HG02588 (cell line): ENCODE measurements around the gene DNPH1.
A peak's percentile ranks its signal among the peaks of the same experiment; 100 is the strongest.

Experiments used
- ATAC-seq: cut with Tn5 transposase; IDR thresholded peaks from one replicate; pipeline ENCODE4 v1.9.1; 2021; ENCODE audit warnings: mild to moderate bottlenecking, moderate library complexity; ENCODE audit not compliant: unreplicated experiment

DNPH1 gene

DNA sequence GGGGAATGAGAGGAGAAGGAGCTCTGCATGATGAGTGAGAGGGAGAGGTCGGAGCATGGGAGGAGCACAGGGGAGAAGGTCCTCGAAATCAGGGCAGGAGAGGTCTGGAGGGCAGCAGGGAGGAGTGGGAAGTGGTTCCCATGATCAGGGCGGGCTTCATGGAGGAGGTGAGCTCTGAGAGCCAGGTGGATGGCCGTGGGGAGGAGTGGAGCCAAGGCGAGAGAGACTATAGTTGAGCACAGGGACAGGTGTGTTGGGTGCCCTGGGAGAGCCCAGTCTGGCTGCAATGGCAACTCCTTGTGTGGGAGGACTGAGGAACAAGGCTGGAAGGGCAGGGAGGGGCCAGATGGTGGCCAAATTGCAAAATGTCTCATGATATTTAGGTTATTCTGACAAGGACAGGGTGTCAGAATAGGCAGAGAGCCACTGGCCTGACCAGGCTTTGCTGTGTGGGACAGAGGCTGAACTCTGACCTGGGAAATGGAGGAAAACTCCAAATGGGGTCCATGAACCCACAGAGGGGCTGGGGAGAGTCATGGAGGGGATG is 35.4 kb upstream of the DNPH1 start:
- ATAC-seq = no peak

DNA sequence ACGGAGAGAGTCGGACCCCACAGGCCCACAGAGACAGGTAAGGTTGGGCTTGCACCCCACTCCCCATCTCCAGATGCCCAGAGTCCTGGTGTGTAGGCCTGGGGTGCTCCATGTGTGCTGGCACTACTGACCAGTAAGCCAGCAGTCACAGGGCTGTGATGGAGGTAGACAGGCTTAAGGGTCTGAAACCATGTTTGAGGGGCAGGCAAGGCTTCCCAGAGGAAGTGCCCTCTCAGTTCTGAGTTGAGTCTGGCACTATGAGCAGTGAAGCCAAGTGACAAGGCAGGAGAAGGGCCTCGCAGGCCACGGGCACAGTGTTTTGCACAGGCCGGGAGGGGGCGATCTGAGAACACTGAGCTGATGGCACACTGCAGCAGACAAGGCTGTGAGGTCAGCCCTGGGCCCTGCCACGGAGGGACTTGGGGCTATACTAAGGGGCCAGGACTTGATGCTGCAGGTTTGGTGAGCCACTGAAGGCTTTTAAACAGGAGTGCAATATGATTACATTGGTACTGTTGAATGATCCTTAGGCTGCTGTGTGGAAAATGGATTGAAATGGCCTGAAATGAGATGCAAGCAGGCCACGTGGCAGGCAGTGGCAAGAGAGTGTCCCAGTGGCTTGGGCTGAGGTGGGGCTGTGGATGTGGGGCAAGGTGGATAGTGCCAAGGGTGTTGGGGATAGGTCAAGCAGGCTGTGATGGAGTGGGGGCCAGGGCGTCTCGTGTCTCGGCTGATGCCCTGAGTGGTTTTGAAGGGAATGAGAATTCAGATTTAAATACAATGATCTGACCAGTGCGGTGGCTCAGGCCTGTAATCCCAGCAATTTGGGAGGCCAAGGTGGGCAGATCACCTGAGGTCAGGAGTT is 34.3 kb upstream of the DNPH1 start:
- peak; percentile 57 for ATAC-seq

DNA sequence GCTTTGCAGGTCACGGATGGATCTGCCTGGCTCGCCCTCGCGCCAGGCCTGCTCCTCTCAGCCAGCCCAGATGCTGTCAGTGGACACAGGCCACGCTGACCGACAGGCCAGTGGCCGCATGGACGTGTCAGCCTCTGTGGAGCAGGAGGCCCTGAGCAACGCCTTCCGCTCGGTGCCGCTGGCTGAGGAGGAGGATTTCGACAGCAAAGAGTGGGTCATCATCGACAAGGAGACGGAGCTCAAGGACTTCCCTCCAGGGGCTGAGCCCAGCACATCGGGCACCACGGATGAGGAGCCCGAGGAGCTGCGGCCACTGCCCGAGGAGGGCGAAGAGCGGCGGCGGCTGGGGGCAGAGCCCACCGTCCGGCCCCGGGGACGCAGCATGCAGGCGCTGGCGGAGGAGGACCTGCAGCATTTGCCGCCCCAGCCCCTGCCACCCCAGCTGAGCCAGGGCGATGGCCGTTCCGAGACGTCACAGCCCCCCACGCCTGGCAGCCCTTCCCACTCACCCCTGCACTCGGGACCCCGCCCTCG is 33.6 kb upstream of the DNPH1 start:
- ATAC-seq = no peak

DNA sequence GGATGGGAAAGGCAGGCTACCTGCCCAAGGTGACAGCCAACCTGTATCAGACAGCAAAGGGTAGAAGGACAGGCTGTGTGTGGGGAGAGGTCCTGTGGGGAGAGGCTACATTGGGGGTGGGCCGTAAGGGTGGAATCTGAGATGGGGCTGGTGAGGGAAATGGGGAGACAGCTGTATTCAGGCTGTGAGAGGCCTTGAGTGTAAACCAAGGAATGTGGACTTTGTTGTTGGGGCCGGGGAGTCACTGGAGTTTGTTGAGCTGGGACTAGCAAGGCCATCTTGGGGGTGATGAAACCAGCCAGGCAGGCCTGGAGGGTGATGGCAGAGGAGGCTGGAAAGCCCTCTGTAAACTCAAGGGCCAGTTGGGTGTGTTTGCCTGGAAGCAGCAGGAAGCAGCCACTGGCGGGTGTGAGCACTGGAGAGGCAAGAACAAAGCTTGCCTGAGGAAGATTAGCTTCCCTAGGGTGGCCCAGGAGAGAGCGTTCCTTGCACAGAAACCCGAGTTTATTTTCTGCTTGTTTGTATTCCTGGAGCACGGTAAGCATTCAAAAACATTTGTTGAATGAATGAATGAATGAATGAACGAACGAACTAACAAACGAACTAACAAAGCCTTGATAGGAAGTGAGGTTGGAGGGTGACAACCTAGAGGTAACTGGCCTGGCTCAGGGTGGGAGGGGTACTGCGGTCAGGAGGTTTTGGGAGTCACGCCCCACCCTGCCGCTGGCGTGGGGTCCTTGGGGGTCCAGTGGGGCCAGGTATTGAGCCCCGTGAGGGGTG is 32.9 kb upstream of the DNPH1 start:
- no peak for ATAC-seq

DNA sequence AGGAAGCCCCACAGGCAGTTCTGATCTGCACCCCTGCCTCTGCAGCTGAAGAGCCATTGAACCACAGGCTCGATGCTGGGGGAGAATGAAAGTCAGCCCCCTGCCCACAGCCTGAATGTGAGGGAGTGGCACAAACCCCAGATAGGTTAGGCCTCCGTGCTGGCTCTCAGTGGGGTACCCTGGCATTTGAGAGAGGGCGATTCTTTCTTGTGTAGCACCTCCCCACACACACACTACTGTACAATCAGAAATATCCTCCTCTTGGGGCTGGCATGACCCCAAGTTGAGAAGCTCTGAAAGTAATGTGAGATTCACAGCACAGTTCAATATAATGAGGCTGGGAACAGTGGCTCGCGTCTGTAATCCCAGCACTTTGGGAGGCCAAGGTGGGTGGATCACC is 31.9 kb upstream of the DNPH1 start:
- ATAC-seq = no peak

DNA sequence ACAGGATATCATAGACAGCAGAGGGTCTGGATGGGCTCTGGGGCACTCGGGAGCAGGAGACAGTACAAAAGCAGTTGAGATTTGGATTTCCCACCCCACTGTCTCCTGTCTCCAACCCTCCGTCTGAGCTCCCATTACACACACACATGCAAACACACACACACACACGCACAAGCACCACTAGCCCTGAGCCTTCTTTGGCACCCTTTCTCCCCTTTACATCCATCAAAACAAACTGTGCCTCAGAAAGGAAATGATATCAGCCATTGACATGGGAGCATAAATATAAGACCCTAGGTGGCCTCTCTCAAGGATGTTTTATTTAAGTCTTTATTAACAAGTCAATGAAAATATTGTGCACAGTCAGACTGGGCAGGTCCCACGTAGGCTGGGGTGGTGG is 31.5 kb upstream of the DNPH1 start:
- no peak for ATAC-seq

DNA sequence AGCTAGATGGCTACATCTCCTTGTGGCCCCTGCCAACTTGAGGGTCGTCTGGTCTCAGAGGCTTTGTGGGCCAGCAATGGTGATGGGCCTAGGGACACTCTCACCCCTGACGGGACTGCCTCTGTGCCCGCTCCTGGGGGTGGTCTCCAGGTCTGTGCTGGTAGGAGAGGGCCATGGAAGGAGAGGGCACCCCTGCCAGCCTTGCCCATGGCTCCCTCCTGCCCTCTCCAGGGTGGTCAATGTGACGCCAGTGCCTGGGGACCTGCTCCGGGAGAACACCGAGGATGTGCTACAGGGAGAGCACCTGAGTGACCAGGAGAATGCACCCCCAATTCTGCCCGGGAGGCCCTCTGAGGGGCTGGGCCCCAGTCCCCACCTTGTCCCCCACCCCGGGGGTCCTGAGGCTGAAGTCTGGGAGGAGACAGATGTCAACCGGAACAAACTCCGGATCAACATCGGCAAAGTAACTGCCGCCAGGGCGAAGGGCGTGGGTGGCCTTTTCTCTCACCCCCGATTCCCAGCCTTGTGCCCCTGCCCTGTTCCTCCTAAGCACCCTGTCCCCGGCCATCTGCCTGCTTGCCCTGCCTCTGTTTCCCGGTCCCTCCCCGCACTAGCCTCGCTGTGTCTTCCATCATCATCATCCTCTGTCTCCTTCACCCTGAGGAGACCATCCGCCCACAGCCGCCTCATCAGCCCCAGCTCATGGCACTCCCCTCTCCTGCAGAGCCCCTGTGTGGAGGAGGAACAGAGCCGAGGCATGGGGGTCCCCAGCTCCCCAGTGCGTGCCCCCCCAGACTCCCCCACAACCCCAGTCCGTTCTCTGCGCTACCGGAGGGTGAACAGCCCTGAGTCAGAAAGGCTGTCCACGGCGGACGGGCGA is 29.8 kb upstream of the DNPH1 start:
- no peak for ATAC-seq

DNA sequence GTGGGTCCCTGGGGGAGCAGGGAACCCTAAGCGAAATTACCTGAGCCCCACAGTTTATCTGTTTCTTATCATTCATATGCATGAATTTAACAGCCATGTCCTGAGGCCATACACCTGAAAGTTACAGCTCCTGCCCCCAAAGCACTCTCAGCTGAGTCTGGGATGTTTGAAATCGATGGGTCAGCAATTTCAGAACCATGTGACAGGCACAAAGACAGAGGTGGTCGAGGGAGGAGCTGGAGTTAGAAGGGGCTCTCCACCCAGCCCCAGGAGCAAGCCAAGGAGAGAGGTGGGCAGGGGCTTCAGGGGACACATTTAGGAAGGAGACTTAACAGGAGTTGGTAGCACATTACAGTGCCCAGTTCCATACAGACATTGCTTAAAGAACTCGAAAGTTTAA is 28.9 kb upstream of the DNPH1 start:
- no peak for ATAC-seq

DNA sequence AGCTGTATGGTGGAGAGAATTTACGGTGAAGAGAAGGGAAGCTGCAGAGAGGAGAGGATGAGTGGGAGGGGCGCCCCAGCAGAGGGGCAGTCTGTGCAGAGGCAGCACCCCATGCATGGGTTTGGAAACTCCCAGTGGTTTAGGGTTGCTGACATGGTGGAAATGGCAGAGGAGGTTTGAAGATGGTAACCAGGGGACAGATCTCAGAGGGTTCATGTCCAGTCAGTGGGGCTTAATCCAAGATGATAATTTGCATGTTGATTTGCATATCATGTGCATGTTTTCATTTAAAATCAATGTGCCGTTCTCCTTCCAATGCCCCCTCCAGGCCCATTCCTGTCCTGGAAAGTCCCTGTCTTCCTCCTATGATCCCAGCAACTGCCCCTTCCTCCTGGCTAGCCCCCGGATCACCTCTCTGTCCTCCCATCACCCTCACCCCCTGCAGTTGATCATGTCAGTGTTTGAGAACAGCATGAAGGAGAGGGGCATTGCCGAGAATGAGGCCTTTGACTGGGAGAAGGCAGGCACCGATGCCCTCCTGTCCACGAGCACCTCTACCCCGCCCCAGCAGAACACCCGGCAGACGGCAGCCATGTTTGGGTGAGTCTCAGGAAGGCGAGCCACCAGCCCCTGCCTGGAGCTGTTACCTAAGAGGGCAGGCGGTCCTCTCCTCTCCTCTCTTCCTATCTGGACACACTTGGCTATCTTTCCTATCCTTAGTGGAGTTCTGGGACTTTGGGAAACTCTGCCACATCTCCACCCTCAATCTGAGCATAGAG is 28.3 kb upstream of the DNPH1 start:
- no peak for ATAC-seq

DNA sequence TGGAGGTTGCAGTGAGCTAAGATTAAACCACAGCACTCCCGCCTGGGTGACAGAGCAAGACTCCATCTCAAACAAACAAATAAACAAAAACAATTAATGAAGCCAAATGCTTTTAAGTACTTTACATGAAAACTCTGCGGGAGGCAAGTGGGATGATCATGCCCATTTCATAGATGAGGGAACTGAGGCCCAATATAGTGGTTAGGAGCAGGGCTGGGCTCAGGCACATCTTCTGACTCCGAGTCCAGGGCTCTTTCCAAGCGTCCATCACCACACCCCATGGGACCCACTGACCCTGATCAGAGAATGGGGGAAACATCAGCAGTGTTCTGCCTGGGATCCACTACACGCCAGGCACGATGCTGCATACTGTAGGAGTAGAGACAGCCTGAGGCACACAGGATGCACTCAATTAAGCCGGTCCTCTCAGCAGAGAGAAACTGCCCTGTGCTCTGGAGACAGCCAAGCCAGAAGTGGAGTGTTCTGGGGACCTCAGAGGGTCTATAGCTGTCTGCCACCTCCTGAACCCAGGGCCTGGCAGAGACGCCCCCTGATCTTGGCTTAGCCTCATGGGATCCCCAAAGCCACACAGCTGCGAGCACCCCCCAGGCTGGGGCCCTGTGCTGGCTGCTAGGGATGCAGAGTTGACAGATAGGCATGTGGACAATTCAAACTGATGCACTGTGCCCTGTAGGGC is 27.5 kb upstream of the DNPH1 start:
- no peak for ATAC-seq

DNA sequence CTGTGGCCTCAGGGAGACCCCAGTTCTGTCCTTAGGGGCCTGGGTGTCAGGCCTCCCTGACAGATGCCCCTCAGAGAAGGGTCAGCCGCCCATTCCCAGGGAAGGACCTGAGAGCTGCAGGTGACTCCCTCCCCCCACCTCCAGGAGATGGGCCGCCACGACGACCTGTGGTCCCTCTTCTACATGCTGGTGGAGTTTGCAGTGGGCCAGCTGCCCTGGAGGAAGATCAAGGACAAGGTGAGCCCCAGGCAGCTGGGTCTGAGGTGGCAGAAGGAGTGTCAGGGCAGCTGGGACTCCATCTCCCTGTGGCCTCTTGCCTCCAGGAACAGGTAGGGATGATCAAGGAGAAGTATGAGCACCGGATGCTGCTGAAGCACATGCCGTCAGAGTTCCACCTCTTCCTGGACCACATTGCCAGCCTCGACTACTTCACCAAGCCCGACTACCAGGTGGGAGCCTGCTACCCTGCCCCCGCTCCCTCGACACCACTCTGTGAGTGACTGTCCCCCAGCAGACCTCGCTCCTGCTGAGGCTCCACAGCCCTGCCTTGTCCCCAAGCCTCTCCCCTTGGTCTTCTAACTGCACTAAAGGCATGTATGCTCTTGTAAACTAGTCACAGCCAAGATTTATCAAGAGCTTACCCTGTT is 26.2 kb upstream of the DNPH1 start:
- no peak for ATAC-seq

DNA sequence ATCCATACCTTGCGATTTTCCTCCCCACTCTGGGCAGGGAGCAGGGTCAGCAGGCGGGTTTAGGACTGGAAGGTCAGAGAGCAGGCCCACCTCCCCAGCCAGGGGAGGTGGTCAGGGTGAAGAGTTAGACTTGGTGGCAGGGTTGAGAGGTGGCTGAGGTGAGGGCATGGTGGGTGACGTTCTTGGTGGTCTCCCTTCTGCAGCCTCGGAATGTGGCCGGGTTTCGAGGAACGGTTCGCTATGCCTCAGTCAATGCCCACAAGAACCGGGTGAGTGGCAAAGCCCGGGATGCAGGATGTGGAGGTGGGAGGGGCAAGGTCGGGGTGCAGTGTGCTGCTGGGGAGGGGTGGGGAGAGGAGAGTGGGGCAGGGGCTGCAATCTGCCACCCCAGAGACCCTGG is 25.6 kb upstream of the DNPH1 start:
- no peak for ATAC-seq

DNA sequence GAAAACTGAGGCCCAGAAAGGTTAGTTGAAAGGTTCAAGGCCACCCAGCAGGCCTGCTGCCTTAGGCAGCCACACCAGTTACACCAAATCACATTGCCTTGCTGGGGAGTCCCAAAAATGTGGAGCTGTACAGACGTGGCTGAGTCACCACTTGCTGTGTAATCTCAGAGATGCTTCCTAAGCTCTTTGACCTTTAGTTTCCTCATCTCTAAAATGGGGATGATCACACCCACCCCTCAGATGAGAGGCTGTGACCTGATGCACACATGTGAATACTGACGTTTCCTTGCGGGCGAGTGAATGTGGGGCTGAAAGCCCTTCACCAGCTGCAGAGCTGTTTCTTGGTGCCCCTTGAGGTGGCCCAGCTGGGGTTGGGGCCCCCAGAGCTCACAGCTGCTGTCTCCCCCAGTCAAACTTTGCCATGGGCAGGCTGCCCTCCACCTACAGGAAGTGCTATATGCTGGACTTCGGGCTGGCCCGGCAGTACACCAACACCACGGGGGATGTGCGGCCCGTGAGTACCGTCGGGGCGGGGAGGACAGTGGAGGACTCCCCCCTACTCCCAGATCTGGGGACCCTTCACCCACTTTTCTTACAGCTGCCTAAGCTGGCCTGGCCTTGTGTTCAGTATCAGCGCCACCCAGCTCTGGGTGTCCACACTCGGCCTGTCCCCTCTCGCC is 25.0 kb upstream of the DNPH1 start:
- no peak for ATAC-seq

DNA sequence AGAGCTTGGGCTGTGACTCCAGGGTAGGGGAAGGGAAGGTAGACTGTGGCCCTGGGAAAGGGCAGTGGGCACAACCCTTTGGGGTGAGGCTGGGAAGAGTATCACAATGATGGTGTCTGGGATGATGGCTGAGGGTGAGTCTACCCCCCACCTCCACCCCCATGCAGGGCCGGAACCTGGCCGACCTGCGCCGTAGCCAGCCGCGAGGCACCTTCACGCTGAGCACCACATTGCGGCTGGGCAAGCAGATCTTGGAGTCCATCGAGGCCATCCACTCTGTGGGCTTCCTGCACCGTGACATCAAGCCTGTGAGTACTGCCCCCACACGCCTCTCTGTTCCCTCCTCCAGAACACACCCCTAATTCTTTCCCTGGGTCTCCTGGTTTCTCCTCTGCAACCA is 24.1 kb upstream of the DNPH1 start:
- ATAC-seq = no peak

DNA sequence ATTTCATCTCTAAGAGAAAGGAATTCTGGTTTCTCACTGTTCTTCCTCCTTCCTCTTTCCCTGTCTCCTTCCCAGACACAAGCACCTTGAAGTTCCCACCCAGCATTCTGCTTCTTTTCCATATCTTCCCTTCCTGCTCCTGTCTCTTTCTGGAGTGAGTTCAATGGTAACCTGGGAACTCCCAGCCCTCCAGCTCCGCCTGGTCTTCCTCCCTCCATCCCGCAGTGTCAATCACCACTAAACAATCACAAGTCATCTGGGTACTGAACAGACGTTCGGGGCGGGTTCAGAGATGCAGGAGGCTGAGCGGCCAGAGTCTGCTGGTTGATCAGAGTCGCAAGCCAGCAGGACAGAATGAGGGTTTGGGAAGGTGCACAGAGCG is 21.7 kb upstream of the DNPH1 start:
- ATAC-seq = no peak

DNA sequence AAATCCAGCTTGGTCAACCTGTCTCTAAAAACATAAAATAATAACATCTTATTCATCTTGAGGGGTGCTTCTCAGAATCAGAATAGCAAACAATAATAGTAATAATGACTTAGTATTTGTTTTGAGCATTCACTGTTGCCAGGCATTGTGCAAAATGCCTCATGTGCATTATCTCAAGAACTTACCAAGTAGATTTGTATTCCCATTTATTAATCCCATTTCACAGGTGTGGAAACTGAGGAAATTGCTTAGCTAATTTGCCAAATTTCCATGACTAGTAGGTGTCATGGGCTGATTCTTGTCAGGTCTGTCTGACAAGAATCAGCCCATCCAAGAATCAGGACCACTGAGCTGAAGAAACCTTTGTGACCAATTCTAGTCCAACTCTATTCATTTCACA is 19.5 kb upstream of the DNPH1 start:
- no peak for ATAC-seq

DNA sequence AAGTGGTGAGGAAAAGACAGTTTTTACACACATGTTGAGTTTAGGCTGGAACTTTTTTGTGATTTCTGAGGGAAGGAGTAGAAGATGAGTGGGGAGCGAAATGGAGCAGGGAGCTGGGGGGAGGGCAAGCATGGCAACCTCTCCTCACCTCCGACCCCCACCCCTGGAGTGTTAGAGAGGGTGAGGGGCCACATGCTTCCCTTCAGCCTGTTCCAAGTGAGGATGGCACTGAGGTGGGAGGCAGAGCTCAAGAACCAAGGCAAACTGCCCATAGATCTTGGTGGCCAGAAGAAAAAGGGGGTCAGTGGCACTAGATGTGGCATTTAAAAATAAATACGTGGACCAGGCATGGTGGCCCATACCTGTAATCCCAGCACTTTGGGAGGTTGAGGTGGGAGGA is 18.8 kb upstream of the DNPH1 start:
- no peak for ATAC-seq
